Liver (tissue), 9 donors: Measurements from ENCODE around the gene LCE4A. TPM values are rescaled to one million over a fixed set of nuclear protein-coding genes. Genes with fewer than 3 reads are reported as not detected.

Experiments
- DNase-seq: peaks from one replicate; pipeline ENCODE4 v3.0.0-alpha.2; 2017; ENCODE audit warnings: low spot score
- H3K27ac ChIP-seq, 2 donors: one replicate each; pipeline ENCODE4 v1.7.0; 2013; ENCODE audit warnings: inconsistent platforms in 2 of 2, low read length in 2 of 2, control low read depth in 1 of 2, low read depth in 1 of 2, mild to moderate bottlenecking in 1 of 2
- H3K27me3 ChIP-seq, 4 donors: one replicate each; pipeline versions ENCODE4 v1.6.1 to v1.7.0; 2013; ENCODE audit warnings: low read length in 3 of 4, inconsistent platforms in 1 of 4, mild to moderate bottlenecking in 1 of 4, moderate library complexity in 1 of 4; ENCODE audit not compliant: control insufficient read depth in 4 of 4, insufficient read depth in 4 of 4
- H3K36me3 ChIP-seq, 4 donors: one replicate each; pipeline versions ENCODE4 v1.6.1 to v1.7.0; 2013; ENCODE audit warnings: low read length in 3 of 4, mild to moderate bottlenecking in 3 of 4, low read depth in 1 of 4, moderate library complexity in 1 of 4; ENCODE audit not compliant: control insufficient read depth in 4 of 4, insufficient read depth in 3 of 4
- H3K4me1 ChIP-seq, 4 donors: one replicate each; pipeline versions ENCODE4 v1.6.1 to v1.7.0; 2013; ENCODE audit warnings: low read length in 3 of 4, mild to moderate bottlenecking in 3 of 4, moderate library complexity in 1 of 4; ENCODE audit not compliant: control insufficient read depth in 4 of 4, insufficient read depth in 4 of 4
- H3K4me3 ChIP-seq, 3 donors: one replicate each; pipeline versions ENCODE4 v1.6.1 to v1.7.0; 2013; ENCODE audit warnings: low read length in 3 of 3, control low read depth in 1 of 3, low read depth in 1 of 3, mild to moderate bottlenecking in 1 of 3
- H3K9ac ChIP-seq, 2 donors: one replicate each; pipeline ENCODE4 v1.7.0; 2013; ENCODE audit warnings: low read length in 2 of 2, mild to moderate bottlenecking in 2 of 2, moderate library complexity in 2 of 2, control low read depth in 1 of 2, low read depth in 1 of 2
- H3K9me3 ChIP-seq, 4 donors: one replicate each; pipeline versions ENCODE4 v1.6.1 to v1.7.0; 2013; ENCODE audit warnings: low read length in 3 of 4; ENCODE audit not compliant: control insufficient read depth in 4 of 4
- ATF3 ChIP-seq: IDR thresholded peaks from 2 replicates; pipeline ENCODE4 v1.6.1; 2016; ENCODE audit warnings: antibody characterized with exemption
- CTCF ChIP-seq: fragments of 150-350 bp; IDR thresholded peaks from 2 replicates; pipeline ENCODE4 v1.5.1; 2017; ENCODE audit warnings: improper control_type of control experiment, low read depth, low read length; ENCODE audit not compliant: missing input control
- FOXA1 ChIP-seq: IDR thresholded peaks from 2 replicates; pipeline ENCODE4 v1.6.1; 2016; ENCODE audit warnings: antibody characterized with exemption
- JUND ChIP-seq, 2 donors: IDR thresholded peaks; 2 replicates each; pipeline ENCODE4 v1.6.1; 2016; ENCODE audit warnings: antibody characterized with exemption in 2 of 2
- MAX ChIP-seq: IDR thresholded peaks from 2 replicates; pipeline ENCODE4 v1.6.1; 2016; ENCODE audit warnings: antibody characterized with exemption
- NR2F2 ChIP-seq: IDR thresholded peaks from 2 replicates; pipeline ENCODE4 v1.6.1; 2016; ENCODE audit warnings: antibody characterized with exemption
- RAD21 ChIP-seq, 2 donors: IDR thresholded peaks; 2 replicates each; pipeline ENCODE4 v1.6.1; 2016; ENCODE audit warnings: antibody characterized with exemption in 2 of 2, mild to moderate bottlenecking in 2 of 2
- RXRA ChIP-seq, 2 donors: IDR thresholded peaks; 2 replicates each; pipeline ENCODE4 v1.6.1; 2017 to 2018; ENCODE audit warnings: antibody characterized with exemption in 2 of 2, mild to moderate bottlenecking in 1 of 2
- SP1 ChIP-seq: IDR thresholded peaks from 2 replicates; pipeline ENCODE4 v1.6.1; 2018; ENCODE audit warnings: antibody characterized with exemption, mild to moderate bottlenecking
- ZBTB33 ChIP-seq: IDR thresholded peaks from 2 replicates; pipeline ENCODE4 v1.6.1; 2016; ENCODE audit warnings: antibody characterized with exemption
- WGBS: extraction: QIAGEN DNeasy Blood & Tissue Kit; methylation state at CpG from one replicate; pipeline ENCODE4 v1.1.7; 2013; 5-methylcytosine and 5-hydroxymethylcytosine counted together
- polyA plus RNA-seq, 2 donors: library from polyadenylated mRNA; stranded (reverse) in 1 of 2; unstranded in 1 of 2; fragments of 200-250 nt in 1 of 2; fragments of >200 nt in 1 of 2; fragmentation: Nextera tagmentation in 1 of 2; extraction: Ambion mirVana in 1 of 2; gene quantifications; one replicate each; pipeline versions ENCODE4 v1.2.1 to v1.2.3, GENCODE V29; 2013 to 2015
- total RNA-seq, 2 donors: library from RNA; depleted of rRNA; stranded (reverse); fragments of >200 nt; gene quantifications; one replicate each; pipeline ENCODE4 v1.2.3, GENCODE V29; 2014
- donor health status: healthy.
- donor health status: healthy.
- donor health status: healthy.
- donor health status: healthy.
- donor health status: healthy.

LCE4A gene
- total and polyA plus RNA-seq, 4 donors = not detected

GRCh38 chr1:152753586-152753985, 45.6 kb downstream of the LCE4A start:
- no peak for TF ChIP-seq FOXA1
- Histone ChIP-seq H3K27ac (no peak overlapping the region), H3K36me3 (no peaks in the 10 kb centered on the region), H3K4me3 (no peak overlapping the region), H3K9me3 (no peaks in the 10 kb centered on the region), H3K4me1 (no peaks in the 10 kb centered on the region), H3K9ac (no peak overlapping the region), H3K27me3 (peaks cover 0 to 4% (median under 1%) of the 10 kb centered on the region in 4 donors)
- 33% methylated on average over 1 of the region's 1 CpG for WGBS
- DNase-seq = no peak

- DNase-seq = no peak
- Histone ChIP-seq H3K27ac (no peak overlapping the region), H3K4me3 (no peak overlapping the region), H3K9ac (no peak overlapping the region), H3K9me3 (no peaks in the 10 kb centered on the region), H3K36me3 (no peaks in the 10 kb centered on the region), H3K4me1 (no peaks in the 10 kb centered on the region), H3K27me3 (peaks cover 0 to 4% (median under 1%) of the 10 kb centered on the region in 4 donors)
- WGBS = 83% methylated on average over 2 of the region's 2 CpGs
- TF ChIP-seq FOXA1 (no peak), SP1 (no peak)
Observed at GRCh38 chr1:152756872-152757271, 48.9 kb downstream of the LCE4A start.

GRCh38 chr1:152757747-152758146, 49.8 kb downstream of the LCE4A start, which contains the start of gene KPRP:
Gene KPRP (plus strand): TSS chr1:152758025. CDS start chr1:152759589, 1,564 bp downstream.
- Histone ChIP-seq H3K9ac (no peak within 1 kb of the TSS), H3K27me3 (peaks cover 0 to 4% (median under 1%) of the 10 kb centered on the region in 4 donors), H3K4me3 (no peak within 1 kb of the TSS), H3K9me3 (no peaks in the 10 kb centered on the region), H3K36me3 (no peaks in the 10 kb centered on the region), H3K4me1 (no peaks in the 10 kb centered on the region), H3K27ac (no peak within 1 kb of the TSS)
- TF ChIP-seq RAD21 (IDR thresholded peaks at IDR 0.05) (no peak), NR2F2 (no peak), ZBTB33 (no peak)
- DNase-seq = no peak
- 63% methylated on average over 6 of the region's 6 CpGs for WGBS

- 75% methylated on average over 4 of the region's 4 CpGs for WGBS
Observed at GRCh38 chr1:152758636-152759035, 50.7 kb downstream of the LCE4A start.

More at GRCh38 chr1:152758636-152759035, 50.7 kb downstream of the LCE4A start:
- peaks cover 0 to 4% (median under 1%) of the 10 kb centered on the region in 4 donors for H3K27me3 ChIP-seq
- TF ChIP-seq FOXA1 (no peak), RAD21 (IDR thresholded peaks at IDR 0.05) (no peak), ATF3 (no peak), MAX (no peak), CTCF (no peak), RXRA (IDR thresholded peaks at IDR 0.05) (no peak), JUND (IDR thresholded peaks at IDR 0.05) (no peak)
- no peak overlapping the region for H3K9ac ChIP-seq
- H3K36me3 ChIP-seq = no peaks in the 10 kb centered on the region
- no peak for DNase-seq
- no peaks in the 10 kb centered on the region for H3K9me3 ChIP-seq
- H3K4me1 ChIP-seq = no peaks in the 10 kb centered on the region
- no peak overlapping the region for H3K27ac ChIP-seq
- H3K4me3 ChIP-seq = no peak overlapping the region

Other genes with a start within 250 kb of the LCE4A start
- gene LCE5A, start 197.4 kb upstream of the LCE4A start, total RNA-seq = not detected
- not detected for gene LCE5A, start 197.4 kb upstream of the LCE4A start, polyA plus RNA-seq
- not detected for gene CRCT1, start 193.7 kb upstream of the LCE4A start, total RNA-seq
- not detected for gene CRCT1, start 193.7 kb upstream of the LCE4A start, polyA plus RNA-seq
- gene LCE3E, start 141.4 kb upstream of the LCE4A start, total RNA-seq = not detected
- gene LCE3E, start 141.4 kb upstream of the LCE4A start, polyA plus RNA-seq = not detected
- gene LCE3D, start 127.6 kb upstream of the LCE4A start, total RNA-seq = not detected
- gene LCE3D, start 127.6 kb upstream of the LCE4A start, polyA plus RNA-seq = not detected
- not detected for gene LCE3C, start 107.9 kb upstream of the LCE4A start, total RNA-seq
- not detected for gene LCE3C, start 107.9 kb upstream of the LCE4A start, polyA plus RNA-seq
- not detected for gene LCE3B, start 94.3 kb upstream of the LCE4A start, total RNA-seq
- gene LCE3B, start 94.3 kb upstream of the LCE4A start, polyA plus RNA-seq = not detected
- not detected for gene LCE3A, start 85.1 kb upstream of the LCE4A start, total RNA-seq
- gene LCE3A, start 85.1 kb upstream of the LCE4A start, polyA plus RNA-seq = not detected
- not detected for gene LCE2D, start 44.8 kb upstream of the LCE4A start, total RNA-seq
- gene LCE2D, start 44.8 kb upstream of the LCE4A start, polyA plus RNA-seq = not detected
- not detected for gene LCE2C, start 32.9 kb upstream of the LCE4A start, total RNA-seq
- not detected for gene LCE2C, start 32.9 kb upstream of the LCE4A start, polyA plus RNA-seq
- not detected for gene LCE2B, start 22.0 kb upstream of the LCE4A start, total RNA-seq
- not detected for gene LCE2B, start 22.0 kb upstream of the LCE4A start, polyA plus RNA-seq
- gene LCE2A, start 9.8 kb upstream of the LCE4A start, total RNA-seq = not detected
- not detected for gene LCE2A, start 9.8 kb upstream of the LCE4A start, polyA plus RNA-seq
- gene KPRP, start 49.9 kb downstream of the LCE4A start, total RNA-seq = not detected
- not detected for gene KPRP, start 49.9 kb downstream of the LCE4A start, polyA plus RNA-seq
- gene LCE1F, start 67.0 kb downstream of the LCE4A start, total RNA-seq = not detected
- gene LCE1F, start 67.0 kb downstream of the LCE4A start, polyA plus RNA-seq = not detected
- gene LCE1E, start 78.1 kb downstream of the LCE4A start, total RNA-seq = not detected
- not detected for gene LCE1E, start 78.1 kb downstream of the LCE4A start, polyA plus RNA-seq
- gene LCE1D, start 88.6 kb downstream of the LCE4A start, total RNA-seq = not detected
- gene LCE1D, start 88.6 kb downstream of the LCE4A start, polyA plus RNA-seq = not detected
- gene LCE1C, start 98.5 kb downstream of the LCE4A start, total RNA-seq = not detected
- not detected for gene LCE1C, start 98.5 kb downstream of the LCE4A start, polyA plus RNA-seq
- not detected for gene LCE1B, start 103.8 kb downstream of the LCE4A start, total RNA-seq
- not detected for gene LCE1B, start 103.8 kb downstream of the LCE4A start, polyA plus RNA-seq
- not detected for gene LCE1A, start 119.3 kb downstream of the LCE4A start, total RNA-seq
- gene LCE1A, start 119.3 kb downstream of the LCE4A start, polyA plus RNA-seq = not detected
- not detected for gene LCE6A, start 134.7 kb downstream of the LCE4A start, total RNA-seq
- gene LCE6A, start 134.7 kb downstream of the LCE4A start, polyA plus RNA-seq = not detected
- not detected for gene LCE7A, start 151.8 kb downstream of the LCE4A start, total RNA-seq
- gene LCE7A, start 151.8 kb downstream of the LCE4A start, polyA plus RNA-seq = not detected
- gene SMCP, start 170.2 kb downstream of the LCE4A start, total RNA-seq = not detected
- gene SMCP, start 170.2 kb downstream of the LCE4A start, polyA plus RNA-seq = not detected
- not detected for gene IVL, start 200.4 kb downstream of the LCE4A start, total RNA-seq
- gene IVL, start 200.4 kb downstream of the LCE4A start, polyA plus RNA-seq = under 1 TPM in 1 of 2 donors, not detected in 1; 0.02 TPM
- not detected for gene SPRR5, start 239.0 kb downstream of the LCE4A start, total RNA-seq
- gene SPRR5, start 239.0 kb downstream of the LCE4A start, polyA plus RNA-seq = not detected